ACHN (cell line): ENCODE results near the gene KIAA1191.

Experiments
- DNase-seq: peaks from one replicate; pipeline ENCODE4 v3.0.0-alpha.2; 2015
- in situ Hi-C: cut with HindIII; loops from 2 replicates; pipeline ENCODE4 v1.10.0; 2017; ENCODE audit warnings: low sequenced_read_pairs, low pct_ligation_motif_present, low pct_unique_long_range_greater_than_20kb

The KIAA1191 gene

DNA sequence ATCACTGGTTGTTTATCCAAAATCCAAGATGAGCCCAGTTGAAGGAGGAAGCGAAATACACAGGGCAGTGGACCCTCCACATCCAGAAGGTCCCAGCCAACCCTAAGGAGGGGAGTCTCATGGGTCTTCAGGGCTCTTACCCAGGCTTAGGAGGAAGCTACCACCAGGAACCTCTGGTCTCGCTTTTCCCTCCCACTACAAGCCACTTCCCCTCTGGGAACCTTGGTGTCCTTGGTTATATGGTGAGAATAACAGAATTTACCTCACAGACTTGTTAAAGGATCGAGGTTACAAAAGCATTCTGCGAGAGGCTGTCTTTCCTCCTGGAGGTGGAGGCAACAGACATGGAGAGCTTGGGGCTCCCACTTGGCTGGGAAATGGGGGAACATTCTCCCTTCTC, 30.4 kb upstream of the KIAA1191 start:
- in situ Hi-C loops = no loop called here
- DNase-seq = no peak

DNA sequence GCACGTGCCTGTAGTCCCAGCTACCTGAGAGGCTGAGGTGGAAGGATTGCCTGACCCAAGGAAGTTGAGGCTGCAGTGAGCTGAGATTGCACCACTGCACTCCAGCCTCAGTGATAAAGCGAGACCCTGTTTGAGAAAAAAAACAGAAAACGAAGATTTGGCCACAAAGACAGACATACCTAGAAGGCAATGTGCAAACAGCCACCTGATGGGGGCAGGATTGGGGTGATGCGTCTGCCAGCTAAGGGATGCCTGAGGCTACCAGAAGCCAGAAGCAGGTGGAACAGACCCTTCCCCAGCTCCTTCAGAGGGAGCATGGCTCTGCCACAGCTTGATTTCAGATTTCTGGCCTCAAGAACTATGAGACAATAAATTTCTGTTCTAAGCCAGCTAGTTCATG, 29.9 kb upstream of the KIAA1191 start:
- in situ Hi-C loops = no loop called here
- DNase-seq = no peak

DNA sequence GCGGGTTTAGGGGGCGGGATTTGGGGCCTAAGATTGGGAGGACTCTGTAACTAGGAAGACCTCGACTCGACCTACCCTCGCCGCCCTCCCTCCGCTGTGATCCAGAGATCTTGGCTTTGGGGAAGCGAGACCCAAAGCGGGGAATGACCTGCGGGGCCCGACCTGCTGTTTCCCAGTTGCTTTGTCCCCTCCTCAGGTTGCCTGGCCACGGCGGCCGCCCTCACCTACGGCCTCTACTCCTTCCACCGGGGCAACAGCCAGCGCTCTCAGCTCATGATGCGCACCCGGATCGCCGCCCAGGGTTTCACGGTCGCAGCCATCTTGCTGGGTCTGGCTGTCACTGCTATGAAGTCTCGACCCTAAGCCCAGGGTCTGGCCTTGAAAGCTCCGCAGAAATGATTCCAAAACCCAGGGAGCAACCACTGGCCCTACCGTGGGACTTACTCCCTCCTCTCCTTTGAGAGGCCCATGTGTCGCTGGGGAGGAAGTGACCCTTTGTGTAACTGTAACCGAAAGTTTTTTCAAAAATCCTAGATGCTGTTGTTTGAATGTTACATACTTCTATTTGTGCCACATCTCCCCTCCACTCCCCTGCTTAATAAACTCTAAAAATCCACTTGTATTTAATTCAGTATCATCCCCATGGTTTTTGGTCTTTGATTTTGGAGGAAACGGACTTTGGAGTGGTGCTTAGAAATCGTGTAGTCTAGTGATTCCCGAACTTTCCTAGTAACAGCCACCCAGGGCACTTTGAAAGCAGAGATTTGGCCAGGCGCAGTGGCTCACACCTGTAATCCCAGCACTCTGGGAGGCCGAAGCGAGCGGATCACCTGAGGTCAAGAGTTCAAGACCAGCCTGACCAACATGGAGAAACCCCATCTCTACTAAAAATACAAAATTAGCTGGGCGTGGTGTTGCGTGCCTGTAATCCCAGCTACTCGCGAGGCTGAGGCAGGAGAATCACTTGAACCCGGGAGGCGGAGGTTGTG, 27.9 kb upstream of the KIAA1191 start:
- in situ Hi-C loops = no loop called here
- no peak for DNase-seq

DNA sequence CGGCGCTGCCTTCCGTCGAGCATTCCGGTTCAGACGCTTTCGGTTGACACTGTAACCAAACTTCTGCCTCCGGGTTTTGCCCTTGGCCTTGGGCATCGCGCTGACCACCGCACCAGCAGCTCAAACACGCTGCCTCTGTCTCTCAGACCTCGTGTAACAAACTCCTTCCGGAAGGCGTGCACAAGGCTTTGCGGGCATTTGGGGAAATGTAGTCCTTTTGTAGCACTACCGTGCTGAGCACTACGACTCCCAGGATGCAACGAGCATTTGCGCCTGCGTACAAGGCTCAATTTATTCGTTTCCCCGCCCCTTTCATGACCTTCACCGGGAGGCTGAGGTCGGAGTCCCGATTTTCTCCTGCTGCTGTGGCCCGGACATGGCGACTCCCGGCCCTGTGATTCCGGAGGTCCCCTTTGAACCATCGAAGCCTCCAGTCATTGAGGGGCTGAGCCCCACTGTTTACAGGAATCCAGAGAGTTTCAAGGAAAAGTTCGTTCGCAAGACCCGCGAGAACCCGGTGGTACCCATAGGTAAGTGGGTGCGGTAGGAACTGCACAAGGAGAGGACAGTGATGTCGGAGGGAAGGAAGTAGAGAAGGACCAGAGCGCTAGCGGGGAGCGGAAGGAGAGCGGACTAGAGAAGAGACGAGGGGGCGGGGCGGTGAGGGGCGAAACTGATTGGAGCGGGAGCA, 27.0 kb upstream of the KIAA1191 start, which contains the start of the genes HIGD2A and NOP16:
TSS of gene HIGD2A (plus strand) at position 308 of the 691 bp plus-strand sequence. CDS start at position 377, 69 bp downstream.
TSS of gene NOP16 (minus strand) at position 155 of the 691 bp plus-strand sequence. CDS start at position 96, 59 bp downstream.
- peak; percentile 98 for DNase-seq
- in situ Hi-C loops = no loop called here

DNA sequence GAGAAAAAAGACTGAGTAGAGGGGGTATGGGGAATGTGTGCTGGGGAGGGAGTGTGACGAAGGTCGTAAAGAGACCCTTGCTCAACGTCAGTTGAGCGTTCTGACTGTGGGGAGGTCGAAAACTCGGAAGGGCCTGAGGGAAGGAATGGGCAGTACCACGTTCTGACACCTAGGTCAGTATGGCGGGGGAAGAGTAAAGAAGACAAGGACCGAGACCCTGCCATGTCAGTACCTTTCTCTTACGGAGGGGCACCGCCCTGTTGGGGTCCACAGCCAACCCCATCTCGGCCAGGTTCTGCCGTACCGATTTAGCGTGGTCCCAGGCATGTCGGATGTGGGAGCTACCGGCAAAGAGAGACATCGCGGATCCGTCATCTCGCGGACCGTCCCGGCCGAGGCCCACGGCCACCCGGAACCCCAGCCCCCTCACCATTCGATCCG, 26.5 kb upstream of the KIAA1191 start:
- in situ Hi-C loops = no loop called here
- peak; percentile 32 for DNase-seq

DNA sequence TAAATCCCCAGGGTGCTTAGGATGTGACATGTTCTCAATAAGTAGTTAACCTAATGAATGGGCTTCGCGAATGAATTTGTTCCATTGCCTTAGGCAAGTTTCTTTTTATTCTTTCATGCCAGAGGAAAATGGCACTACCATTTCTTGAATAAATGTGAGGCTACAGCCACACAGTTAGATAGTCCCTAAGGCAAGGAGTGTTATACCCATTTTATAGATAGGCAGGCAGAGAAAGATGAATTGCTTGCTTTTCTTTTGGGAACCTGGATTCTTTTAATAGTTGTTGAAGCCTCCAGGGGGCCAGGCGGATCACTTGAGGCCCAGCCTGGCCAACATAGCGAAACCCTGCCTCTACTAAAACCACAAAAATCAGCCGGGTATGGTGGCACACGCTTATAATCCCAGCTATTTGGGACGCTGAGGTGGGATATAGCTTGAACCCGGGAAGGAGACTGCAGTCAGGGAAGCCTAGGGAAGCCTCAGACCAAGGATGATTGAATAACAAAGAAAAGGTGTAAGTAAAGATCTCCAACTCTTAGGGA, 25.9 kb upstream of the KIAA1191 start:
- DNase-seq = peak; percentile 6
- in situ Hi-C loops = no loop called here

DNA sequence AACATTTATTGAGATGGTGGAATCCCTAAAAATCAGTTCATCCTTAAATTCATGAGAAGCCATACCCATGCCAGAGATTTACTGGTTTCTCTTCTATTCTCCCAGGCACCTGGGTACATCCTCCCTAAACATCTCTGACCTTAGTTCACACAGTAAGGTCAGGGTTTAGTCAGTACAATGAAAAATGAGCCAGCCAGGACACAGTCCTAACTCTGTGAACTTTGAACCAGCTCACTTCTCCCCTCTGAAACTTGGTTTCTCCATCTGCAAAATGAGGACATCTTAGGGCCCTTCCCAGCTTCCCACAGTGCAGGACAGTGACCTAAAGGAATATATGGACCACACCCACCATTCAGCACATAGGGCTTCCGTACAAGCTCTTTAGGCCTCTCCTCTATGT, 24.9 kb upstream of the KIAA1191 start:
- DNase-seq = no peak
- in situ Hi-C loops = no loop called here

DNA sequence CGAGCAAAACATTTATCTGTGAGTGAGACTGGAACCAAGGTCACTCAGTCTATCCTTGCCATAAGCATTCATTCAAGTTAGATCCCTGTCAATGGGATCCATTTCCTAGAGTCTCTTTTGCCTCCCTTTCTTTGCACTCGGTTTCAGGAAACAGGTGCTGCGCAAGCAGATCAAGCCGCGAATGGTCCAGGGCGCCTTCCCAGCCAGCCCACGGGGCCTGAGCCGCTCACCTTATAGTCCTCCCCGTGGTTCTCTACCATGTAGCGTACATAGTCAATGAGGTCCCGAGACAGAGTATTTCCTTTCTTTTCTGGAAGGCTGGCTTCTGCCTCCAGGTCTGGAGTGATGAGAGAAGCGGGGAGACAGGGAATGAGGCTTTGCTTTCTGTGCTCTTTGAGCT, 23.4 kb upstream of the KIAA1191 start:
- DNase-seq = no peak
- in situ Hi-C loops = no loop called here

DNA sequence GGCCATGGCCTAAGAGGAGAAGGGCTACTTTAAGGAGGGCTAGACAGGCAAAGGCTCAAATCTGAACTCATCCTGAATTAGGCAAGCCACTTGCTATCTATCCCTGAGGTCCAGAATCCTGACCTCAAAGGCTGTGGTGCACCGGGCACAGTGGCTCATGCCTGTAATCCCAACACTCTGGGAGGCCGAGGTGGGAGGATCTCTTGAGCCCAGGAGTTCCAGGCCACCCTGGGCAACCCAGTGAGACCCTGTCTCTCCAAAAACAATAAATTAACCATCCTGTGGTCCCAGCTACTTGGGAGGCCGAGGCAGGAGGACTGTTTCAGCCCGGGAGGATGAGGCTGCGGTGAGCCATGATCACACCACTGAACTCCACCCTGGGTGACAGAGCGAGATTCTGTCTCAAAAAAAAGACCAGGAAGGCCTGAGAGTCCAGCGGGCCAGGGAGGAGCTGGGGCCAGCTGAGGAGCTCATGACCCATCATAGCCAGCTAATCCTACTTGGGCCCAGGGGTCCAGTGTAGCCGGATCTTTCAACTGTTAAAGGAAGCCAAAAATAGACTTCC, 22.9 kb upstream of the KIAA1191 start:
- in situ Hi-C loops = no loop called here
- no peak for DNase-seq

DNA sequence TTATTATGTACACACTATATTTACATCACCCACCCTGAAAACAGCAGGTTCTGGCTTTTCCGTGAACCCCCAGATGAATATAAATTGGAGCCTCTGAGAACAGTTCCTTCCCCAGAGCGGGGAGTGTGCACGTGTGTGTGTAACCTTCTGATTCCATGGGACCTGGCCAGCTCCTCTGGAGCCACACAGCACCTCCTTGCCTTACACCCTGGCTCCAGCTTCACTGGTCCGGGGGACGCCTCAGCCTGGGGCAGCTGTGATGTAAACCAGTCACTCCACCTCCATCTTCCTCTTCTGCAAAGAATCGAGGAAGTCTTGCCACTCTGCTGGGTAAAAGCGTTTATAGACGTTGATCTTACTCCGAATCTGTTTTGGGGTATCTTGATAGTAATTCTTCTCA, 22.4 kb upstream of the KIAA1191 start:
- in situ Hi-C loops = no loop called here
- no peak for DNase-seq

DNA sequence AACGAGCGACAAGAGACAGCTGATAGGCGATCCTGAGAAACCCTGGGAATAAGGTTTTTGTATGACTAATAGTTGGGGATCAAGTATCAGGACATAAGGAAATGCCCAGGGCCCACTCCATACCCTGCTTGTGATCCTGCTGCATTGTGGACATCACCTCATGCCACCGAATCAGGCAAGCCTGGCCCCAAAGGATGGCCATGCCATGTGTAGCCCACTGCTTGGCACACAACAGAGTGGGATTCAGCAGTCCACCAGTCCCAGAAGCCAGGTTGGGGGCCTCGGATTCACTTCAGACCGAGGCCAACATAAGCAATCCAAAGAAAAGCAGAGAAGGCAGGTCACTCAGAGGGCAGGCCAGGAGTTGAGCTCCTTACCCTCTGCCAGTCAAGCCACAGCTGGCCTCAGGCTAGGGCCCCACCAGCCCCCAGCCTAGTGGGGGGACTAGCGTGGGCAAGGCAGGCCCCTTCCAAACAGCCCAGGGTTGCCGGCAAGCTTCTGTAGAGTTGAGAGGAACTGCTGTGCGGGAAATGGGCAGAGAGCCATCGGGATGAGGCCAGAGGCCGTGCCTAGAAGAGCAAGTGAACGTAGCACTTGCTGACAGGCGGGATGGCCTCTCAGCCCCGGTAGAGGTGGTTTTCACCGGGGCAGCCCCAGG, 21.8 kb upstream of the KIAA1191 start:
- in situ Hi-C loops = no loop called here
- no peak for DNase-seq

DNA sequence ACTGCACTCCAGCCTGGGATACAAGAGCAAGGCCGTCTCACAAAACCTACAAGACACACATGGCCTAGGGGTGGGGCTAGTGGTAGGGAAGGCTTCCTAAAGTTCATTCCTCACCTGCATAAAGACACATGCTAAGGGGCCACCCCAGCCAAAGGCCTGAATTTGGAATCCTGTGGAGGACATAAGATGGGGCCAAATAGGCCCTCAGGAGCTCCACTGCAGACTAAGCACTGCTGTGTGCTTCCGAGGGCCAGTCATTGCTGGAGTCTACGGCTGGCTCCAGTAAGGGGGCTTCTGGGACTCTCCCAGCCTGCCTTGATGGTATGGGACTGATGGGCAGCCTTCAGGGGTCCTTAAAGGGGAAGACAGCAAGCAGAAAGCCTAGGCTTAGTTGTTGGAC, 21.2 kb upstream of the KIAA1191 start:
- DNase-seq = no peak
- in situ Hi-C loops = no loop called here

DNA sequence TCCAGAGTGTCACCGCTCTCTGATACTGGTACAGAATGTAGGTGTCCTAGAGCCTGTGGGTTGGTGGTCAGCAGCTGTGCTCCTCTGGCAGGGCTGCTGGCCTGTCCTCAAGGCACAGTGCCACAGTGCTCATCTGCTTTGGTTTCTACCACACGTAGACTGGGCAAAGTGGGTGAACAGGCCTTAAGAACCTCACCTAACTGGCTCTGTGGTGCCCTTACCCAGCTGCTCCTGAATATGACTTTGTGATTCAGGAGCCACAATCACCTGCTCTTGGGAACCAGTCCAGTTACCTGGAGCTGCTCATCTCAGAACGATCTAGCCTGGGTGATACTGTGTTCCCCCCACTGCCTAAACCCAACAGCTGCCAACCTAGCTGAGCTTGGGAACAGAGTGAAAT, 20.4 kb upstream of the KIAA1191 start:
- DNase-seq = no peak
- in situ Hi-C loops = no loop called here

DNA sequence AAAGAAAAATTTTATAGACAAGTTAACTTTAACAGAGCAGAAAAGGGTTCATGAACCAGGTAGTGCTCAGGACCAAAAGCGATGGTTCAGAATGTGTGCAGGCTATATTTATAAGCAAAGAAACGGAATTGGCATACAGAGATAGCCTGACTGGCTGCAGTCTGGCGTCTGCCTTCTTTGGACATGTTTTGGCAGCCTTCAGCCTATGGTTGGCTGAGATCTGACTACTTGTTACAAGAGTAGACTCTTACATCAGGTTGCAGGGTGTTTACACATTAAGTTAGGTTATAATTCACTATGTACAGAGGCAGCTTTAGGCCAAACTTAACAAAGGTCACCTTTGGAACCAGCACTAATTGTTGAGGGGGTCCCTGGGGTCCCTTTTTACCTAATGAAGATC, 19.9 kb upstream of the KIAA1191 start:
- no peak for DNase-seq
- in situ Hi-C loops = no loop called here

DNA sequence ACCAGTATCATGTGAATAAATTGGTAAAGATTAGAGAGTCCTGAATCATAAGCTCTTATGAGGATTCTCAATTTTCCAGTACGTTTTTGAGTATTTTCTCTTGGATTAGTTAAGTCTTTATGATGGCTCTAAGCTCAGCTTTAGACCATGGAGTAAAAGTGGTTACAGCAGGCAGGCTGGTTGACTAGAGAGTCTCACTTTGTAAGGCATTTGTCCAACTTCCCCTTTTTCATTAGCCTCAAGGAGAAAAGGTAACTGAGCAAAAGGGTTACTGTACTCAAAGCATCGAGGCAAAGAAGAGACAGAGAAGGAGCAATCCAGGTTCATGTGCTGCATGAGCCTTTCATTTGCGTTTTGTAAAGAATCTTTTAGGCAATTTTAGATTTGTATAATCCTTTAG, 18.3 kb upstream of the KIAA1191 start:
- DNase-seq = no peak
- in situ Hi-C loops = no loop called here

DNA sequence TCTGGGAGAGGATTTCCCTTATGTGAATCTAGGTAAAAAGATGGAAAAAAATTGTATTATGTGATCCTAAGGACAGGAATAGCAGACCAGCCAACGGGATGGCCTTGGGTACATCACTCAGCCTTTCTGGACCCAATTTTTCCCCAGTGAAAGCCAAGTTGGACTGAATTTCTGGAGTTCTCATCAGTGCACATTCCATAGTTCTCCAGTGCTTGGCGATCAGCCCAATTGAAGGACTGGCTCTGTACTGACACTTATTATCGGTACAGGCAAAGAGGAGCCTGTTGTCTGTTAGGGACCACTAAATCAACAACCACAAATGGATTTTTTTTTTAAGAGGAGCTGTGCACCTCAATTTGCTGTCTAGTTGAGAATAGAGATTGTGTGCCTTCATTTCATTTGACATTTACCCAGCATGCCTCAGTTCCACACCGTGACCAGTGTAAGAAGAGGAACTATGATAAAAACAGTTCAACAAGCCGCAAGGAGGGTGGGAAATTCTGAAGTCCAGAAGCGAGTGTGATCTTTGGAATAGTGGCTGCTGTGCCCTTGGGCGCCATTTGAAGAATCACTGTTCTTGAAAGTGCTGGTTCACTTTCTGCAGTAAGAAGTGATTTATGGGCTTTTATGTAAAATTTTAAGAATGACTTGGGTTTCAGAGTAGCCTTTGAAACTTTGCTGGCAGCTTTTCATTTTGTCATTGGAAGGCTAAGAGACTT, 11.7 kb upstream of the KIAA1191 start:
- DNase-seq = no peak
- in situ Hi-C loops = no loop called here

DNA sequence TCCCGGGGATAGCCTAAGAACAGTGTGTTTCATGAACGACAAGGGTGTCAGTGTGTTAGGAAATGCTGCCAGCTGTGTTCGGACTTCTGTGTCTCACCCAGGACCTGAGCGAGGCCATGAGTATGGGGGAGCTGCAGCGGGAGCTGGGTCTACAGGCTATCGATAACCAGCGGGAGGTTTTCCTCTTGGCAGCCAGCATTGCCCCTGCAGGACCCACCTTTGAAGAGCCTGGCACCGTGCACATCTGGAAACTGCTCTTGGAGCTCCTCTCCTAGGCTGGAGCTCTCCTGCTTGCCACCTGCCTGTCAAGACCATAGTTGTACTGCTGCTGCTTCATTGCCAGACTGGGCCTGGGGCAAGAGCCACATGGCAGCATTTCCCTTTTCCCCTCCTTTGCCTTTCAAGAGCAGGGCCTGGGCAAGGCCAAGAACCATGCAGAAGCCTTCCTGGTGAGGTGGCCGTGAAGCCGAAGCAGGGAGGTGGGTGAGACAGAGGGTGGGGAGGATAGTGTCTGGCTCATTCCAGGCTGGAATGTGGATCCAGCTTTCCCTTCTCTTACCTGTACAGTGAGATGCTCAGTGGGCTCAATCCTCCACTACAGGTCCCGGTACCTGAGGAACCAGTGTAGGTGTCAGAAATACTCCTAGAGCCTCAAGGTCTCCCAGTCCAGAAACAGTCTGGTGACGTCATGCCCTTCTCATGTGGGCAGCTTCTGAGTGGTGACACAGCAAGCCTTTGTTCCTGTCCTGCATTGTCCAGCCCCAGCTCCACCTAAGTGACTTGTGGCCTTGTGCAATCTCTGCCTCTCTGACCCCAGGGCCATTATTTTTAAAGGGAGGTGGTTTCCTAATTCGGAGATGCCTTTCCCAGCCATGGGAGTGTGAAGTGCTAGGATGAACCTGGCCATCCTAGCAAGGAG, 10.3 kb upstream of the KIAA1191 start:
- in situ Hi-C loops = no loop called here
- no peak for DNase-seq
